Suprapubic skin (tissue), 4 donors: ENCODE data around the gene ASTE1.

Source experiments
- CTCF ChIP-seq, 2 donors: fragments of 200-600 bp in 1 of 2; fragments of 450-650 bp in 1 of 2; sonication (generic) in 1 of 2; IDR thresholded peaks; one replicate each; pipeline ENCODE4 v1.5.1; 2016 to 2019; ENCODE audit warnings: antibody characterized with exemption in 2 of 2, mild to moderate bottlenecking in 1 of 2, moderate library complexity in 1 of 2
- EP300 ChIP-seq: sonication (generic); formaldehyde crosslinking; IDR thresholded peaks from one replicate; pipeline ENCODE4 v1.6.1; 2017; ENCODE audit warnings: antibody characterized with exemption
- POLR2A ChIP-seq, 2 donors: fragments of 450-650 bp; IDR thresholded peaks; one replicate each; pipeline ENCODE4 v1.6.1; 2017; ENCODE audit warnings: antibody characterized with exemption in 2 of 2, mild to moderate bottlenecking in 2 of 2, moderate library complexity in 2 of 2
- POLR2AphosphoS5 ChIP-seq, 3 donors: sonication (generic); formaldehyde crosslinking; IDR thresholded peaks; one replicate each; pipeline ENCODE4 v1.6.1; 2017; ENCODE audit warnings: antibody characterized with exemption in 3 of 3

GRCh38 chr3:131026321-131027151, at the start of gene ASTE1, which contains the start of gene NEK11:
- TF ChIP-seq CTCF (IDR thresholded peaks at IDR 0.05), result no peak
- no peak for TF ChIP-seq EP300
- TF ChIP-seq POLR2A (IDR thresholded peaks at IDR 0.05), result peak in 1 of 2 donors; percentile 24
- TF ChIP-seq POLR2AphosphoS5 (IDR thresholded peaks at IDR 0.05), result peak in 2 of 3 donors; percentile 42 to 73
